NCI-H226 (cell line): ENCODE results near the gene TMEM37.

ENCODE experiments used
- DNase-seq: peaks from one replicate; pipeline ENCODE4 v3.0.0-alpha.2; 2015

TMEM37 gene

DNA sequence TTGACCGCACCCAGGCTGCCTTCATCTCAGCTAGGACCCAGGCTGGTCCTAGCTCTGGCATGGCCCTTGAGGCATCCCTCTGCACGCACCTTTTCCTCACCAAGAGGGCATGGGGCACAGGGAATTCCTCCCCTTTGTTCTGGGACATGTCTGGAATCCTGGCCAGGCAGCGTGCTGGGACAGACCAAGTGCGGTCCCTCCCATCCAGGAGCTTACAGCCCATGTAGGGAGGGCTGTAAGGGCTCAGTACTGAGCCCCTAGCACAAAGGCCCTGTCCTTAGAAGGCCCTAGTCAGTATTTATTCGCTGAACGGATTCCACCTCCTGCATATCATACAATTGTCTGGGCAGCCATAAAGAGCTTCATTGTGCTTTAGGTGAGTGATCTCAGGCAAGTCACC, 3.0 kb downstream of the TMEM37 start:
- DNase-seq = no peak

DNA sequence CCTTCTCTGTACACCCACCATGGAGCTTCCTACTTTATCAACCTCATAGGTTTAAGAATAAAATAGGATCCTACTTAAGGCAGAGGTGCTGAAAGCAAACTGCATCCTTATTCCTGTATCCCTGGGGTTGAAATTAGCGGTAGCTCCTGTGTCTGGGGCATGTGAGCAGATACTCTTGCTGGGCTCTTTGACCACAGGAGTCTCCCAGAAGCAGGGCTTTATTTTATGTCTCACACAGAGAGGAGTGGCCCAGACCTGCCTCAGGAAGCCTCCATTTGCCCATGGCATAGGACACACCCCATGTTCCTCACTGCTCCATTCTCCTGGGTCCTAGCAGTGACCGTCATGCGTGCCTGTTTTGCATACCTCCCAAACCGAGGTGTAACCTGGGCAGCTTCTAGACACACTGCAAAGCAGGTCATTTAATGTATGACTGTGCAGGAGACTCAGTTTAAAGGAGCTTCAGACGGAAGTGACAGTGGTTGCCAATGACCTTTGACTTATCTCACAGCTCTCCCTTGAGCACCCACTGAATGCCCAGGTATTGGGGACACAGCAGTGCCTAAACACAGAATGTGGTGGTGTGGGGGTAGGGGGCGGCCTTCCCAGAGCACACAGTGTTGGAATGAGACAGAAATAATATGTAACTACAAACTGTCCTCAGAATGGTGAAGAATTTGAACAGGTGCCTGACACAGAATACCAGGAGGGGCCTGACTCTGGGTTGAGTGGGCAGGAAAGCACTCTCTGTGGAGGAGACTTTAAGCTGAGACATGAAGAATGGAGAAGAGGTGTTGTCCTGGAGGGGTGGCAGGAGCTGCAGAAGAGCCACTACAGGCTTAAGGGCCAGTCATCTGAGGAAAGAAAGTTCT, 3.7 kb downstream of the TMEM37 start:
- DNase-seq = no peak

DNA sequence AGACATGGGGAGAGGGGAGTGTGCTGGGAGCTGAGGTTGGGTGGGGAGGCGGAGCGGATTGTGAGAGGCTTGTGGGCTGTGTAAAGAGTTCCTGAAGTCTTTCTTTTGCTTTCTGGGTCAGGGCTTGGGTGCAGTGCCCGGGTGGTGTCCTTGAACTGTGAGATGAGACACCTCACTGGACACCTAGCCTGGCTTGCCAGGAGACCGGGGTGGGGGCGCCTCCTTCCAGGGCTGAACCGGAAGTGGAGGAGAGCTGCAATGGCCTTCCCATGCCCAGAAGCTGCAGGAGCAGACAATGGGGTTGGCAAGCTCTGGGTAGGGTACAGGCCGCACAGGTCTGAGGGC, 4.3 kb downstream of the TMEM37 start:
- no peak for DNase-seq

DNA sequence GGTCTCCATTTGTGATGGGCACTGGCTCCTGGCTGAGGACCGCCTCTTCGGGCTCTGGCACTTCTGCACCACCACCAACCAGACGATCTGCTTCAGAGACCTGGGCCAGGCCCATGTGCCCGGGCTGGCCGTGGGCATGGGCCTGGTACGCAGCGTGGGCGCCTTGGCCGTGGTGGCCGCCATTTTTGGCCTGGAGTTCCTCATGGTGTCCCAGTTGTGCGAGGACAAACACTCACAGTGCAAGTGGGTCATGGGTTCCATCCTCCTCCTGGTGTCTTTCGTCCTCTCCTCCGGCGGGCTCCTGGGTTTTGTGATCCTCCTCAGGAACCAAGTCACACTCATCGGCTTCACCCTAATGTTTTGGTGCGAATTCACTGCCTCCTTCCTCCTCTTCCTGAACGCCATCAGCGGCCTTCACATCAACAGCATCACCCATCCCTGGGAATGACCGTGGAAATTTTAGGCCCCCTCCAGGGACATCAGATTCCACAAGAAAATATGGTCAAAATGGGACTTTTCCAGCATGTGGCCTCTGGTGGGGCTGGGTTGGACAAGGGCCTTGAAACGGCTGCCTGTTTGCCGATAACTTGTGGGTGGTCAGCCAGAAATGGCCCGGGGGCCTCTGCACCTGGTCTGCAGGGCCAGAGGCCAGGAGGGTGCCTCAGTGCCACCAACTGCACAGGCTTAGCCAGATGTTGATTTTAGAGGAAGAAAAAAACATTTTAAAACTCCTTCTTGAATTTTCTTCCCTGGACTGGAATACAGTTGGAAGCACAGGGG, 5.5 kb downstream of the TMEM37 start:
- DNase-seq = no peak

DNA sequence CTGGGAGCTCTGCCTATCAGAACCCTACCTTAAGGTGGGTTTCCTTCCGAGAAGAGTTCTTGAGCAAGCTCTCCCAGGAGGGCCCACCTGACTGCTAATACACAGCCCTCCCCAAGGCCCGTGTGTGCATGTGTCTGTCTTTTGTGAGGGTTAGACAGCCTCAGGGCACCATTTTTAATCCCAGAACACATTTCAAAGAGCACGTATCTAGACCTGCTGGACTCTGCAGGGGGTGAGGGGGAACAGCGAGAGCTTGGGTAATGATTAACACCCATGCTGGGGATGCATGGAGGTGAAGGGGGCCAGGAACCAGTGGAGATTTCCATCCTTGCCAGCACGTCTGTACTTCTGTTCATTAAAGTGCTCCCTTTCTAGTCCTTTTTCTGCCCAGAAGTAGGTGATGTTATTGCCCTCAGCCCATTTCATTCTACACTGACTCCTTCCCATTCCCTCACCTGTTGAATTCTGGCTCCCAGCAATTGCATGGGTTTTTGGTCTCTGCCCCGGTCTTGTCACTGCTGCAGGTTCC, 6.5 kb downstream of the TMEM37 start:
- no peak for DNase-seq

DNA sequence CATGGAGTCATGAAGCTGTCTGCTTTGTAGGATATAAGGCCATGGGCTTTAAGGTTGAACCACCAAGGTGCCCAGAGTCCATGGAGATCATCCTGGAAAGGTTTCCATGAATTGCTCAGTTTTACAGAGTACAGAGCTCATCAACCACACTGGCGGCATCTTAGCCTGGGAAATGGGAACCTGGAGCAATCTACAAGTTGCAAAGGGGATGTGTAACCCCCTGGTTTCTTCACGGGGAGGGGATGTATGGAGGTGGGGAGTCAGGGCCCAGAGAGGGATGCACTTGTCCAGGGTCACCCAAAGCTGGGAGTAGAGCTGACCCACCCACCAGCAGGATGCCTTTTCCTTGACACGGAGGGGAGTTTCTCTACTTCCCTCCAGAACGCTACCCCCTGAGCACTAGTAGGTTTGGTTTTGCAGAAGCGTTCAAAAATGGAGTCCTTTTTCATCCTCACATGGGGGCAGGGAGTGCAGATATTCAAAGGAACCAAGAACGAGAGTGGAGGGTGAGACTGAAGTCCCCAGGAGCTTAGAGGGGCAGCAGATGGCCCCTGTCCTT, 7.2 kb downstream of the TMEM37 start:
- no peak for DNase-seq

DNA sequence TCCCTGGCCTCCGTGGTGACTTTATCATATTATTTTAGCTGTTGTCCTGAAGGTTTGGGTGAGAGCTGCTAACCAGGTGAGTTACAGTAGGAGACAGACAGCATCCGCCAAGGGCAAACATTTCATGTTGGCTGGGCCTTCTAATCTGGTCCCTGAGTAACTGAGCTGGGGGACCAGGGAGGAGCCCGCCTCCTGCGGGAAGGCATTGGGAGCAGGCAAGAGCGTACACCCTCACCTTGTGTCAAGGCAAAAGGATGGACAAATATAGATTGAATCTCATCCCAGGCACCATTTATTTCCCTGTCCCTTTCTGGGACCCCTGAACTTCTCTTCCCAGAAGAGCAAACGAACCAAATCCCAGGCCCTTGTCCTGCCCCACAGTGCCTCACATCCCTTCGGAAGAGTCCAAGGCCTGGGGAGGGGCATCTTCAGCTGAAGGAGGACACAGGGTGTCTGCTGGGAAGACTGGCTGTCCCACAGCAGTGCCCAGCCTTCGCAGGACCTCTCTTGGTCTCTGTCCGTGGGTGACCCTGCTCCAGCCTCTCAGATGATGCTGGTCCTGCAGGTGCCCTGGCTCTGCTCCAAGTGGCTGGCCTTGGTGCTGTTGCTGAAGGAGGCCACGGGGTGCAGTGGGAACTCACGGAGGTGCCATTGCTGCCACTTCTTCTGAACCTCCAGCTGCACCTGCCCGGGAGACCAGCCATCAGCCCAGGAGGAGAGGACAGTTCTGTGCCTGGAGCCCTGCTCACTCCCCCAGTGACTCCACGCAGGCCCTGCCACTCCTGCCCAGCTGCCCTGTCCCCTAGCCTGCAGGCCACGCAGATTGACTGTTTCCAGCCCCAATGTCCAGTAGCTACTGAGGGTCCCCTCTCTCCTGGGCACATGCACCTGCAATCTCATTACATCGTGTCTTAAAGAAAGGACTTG, 8.2 kb downstream of the TMEM37 start:
- DNase-seq = no peak

DNA sequence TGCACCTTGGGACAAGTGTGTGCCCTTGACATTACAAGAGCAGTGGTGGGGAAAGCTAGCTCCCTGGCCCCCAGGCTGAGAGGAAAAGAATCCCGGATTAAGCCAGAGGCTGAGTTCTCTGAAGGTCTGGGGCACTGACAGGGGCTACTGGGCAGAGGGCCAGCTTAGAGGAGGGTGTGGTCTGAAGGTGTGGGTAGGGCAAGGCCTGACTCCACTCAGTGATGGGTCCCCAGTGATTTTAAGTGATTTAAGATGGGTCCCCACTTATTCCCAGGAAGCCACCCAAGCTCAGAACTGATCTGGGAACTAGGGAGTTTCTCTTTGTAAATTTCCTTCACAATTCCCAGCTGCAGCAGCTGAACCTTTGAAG, 8.8 kb downstream of the TMEM37 start:
- no peak for DNase-seq

DNA sequence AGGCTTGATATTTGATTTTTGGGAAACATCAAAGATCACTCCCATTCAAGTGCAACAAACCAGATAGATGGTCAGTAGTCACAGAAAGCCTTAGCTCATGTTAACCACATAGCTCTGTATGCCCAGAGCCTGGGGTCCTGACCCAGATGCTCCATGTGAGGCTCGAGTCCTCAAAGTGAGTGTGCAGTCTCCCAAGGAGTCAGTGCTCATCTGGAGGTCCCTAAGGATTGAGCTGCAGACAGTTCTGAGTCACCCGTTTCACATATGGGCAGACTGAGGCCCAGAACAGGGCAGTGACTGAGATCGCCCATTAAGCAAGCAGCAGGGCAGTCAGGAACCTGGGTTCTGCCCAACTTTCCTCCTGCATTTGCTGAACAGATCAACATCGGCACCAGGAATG, 9.2 kb downstream of the TMEM37 start:
- no peak for DNase-seq

DNA sequence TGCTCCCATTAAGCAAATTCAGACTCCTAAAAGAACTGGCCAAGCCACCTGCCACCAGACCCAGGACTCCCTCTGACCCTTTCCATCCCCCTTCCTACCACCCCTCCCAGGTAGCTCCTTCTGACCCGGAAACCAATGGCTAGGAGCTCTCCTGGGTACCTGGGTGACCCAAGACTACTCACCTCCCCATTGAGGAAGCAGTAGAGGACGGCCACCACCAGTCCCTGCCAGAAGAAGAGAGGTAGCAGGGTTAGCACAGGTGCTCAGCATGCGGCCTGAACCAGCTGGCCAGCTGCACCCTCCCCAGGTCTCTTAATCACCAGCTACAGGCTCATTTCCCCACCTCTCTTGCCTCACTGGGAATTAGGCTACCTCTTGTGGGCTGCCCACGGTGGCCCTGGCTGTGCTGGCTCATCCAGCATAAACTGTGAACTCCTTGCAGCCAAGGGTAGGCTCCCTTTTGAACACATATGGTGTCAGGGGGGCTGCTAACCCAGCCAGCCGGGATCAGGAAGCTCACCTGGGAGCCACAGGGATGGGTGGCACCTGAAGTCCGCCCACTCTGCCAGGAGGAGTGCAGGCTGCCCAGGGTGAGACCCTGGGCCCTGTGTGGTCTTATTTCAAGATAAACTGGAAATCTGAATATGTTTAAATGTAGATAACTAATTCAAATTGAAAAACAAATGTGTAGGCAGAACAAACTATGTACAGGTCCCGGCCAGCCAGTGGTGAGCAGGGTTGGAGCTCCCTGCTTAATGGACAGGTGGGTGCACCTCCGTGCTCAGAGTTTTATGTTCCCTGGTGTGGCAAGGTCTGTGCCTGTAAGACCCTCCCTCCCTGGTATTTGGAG, 9.9 kb downstream of the TMEM37 start:
- no peak for DNase-seq

DNA sequence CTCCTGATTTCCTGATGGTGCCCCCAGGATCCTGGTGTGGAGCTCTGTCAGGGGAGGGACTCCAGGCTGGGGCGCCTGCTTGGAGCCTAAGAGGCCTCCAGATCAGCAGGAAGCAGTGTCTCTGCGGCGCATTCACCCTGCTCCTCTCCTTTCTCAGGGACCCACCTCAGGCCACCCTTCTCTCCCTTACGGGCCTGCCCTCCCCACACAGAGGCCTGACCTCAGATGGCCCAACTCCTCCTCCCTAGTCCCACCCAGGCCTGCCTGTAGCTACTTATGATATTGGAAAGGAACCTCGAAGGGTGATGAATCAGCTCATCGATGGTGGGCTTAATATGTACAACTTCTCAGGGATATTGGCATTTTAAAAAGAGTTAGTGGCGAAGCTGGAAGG, 10.6 kb downstream of the TMEM37 start:
- no peak for DNase-seq

DNA sequence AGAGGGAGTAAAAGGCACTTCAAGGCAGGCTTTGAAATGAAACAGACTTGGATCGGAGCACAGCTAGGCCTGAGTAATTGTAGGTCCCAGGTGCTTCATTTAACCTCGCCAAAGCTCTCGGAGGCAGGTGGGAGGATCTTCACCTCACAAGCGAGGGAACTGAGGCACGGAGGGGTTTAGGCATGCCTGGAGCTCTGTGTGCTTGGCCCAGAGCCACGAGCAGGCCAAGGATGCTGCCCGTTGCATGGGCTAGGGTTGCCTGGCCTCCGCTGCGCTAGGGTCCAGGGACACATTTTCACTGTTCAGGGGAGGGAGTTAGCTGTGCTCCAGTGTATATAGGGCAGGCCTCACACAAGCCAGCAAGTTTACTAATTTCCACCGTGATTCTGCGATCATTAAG, 11.2 kb downstream of the TMEM37 start:
- DNase-seq = no peak

DNA sequence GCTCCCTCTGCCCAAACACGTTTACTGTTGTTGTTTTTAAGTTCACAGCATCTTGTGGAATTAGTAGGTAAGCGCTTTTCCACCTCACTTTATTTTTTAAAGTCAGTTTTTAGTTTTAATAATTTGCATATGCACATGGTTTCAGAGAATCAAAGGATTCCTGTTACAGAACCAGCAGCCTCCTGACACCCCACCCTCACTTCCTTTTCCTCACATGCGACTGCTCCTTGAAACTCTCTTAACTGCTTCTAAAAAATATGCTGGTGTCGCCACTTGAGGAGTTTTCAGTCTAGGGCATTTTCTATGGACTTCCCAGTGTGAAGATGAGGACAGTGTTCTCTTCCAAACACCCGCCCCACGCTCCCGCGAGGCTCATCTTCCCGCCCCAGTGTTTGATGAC, 14.4 kb downstream of the TMEM37 start:
- DNase-seq = no peak

DNA sequence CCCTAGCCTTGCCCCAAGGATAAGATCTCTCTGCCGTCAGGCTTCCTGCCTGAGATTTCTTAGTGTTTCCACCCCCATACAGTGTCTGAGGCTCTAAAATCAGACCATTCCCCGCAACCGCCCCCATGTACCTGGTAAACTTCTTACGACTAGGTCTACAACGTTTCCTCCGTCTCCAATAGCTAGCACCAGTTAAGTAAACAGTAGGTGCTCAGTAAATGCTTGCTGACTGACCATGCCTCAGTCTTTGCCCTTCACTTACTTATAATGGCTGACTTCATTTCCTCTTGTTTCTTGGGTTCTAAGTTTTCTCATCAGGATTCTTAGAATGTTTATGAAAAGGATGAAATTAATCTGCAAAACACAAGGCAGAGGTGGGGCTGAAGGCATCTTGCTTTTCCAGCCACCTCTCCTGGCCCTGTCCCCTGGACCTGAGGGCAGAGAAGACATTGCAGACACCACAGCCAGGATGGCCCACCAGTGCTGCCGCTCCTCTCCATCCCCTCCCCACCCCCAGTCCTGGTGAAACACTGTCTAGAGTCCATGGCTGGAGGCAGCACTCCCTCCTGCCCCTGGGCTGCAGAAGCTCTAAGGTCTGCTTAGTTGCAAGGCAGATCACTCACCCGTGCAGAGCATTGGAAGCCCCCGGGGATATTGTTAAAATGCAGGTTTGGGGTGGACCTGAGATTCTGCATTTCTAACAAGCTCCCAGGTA, 16.9 kb downstream of the TMEM37 start:
- no peak for DNase-seq

DNA sequence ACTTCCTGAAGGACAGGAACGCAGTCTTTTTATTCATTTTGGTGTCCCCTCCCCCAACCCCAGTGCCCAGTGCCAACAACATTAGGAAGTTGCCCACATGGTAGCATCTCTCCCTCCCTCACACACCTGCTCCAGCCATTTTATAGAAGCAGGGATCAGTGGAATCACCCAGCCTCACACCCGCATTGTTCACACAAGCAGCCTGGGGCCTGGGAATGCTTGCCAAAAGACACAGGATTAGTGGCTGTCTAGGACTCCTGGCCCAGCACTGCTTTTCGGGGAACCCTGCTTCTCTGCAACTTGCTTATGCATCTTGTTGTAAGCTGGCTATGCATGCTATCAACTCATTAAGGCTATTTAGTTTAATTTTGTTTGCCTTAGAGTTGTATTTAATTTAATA, 17.9 kb downstream of the TMEM37 start:
- no peak for DNase-seq

DNA sequence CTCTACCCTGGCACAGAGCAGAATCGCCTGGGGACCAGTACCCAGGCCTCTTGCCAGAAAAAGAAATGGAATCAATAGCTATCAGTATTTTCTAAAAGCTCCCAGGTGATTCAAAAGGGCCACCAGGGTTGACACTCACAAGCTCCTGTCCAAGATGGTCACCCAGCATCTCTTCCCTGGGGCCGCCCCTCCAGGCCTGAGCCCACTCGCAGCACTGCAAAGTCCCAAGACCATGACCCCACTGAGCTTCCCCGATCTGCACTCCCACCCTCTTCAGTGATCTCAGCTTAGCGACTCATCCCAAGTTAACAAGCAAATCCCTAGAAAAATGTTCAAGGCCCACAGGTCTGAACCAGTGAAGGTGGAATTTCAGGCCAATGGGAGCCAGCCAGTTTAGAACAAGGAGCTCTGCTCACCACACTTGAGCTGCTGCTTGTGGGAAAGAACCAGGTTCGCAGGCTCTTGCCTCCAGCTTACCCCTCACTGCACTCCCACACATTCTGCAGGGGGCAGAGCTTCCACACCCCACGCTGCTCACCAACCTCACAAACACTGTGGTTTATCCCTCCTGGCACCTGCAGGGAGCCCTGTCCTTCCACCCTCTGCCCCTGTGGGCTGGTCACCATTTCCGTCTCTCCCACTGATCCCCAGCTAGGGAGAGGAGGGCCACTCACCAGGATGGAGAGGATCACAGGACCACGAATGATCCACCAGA, 19.8 kb downstream of the TMEM37 start:
- no peak for DNase-seq

DNA sequence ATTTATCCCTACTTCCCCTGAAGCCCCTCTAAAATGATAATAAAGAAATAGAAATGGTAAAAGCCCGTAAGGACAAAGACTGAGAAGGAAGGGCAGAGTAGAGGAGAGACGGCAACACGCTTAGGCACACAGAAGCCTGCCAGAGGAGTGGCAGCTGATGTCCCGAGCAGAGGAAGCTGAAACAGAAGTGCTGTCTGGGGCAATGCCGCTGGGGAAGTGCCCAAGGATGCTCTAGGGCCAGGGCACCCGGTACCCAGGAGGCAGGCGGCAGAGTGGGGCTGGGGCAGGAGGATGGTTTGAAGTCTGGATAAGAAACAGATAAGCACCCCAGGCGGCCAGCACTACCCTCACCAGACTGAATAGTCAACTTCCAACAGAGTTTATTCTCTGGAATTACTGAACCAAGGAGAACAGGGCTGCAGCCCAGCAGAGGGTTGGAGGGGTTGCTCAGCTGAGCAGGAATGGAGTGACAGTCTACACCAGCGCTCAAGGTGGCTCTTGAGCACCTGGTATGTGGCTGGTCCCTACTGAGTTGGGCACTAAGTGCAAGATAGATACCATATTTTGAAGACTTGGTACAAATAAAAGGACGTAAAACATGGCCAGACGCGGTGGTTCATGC, 22.4 kb downstream of the TMEM37 start:
- DNase-seq = no peak

DNA sequence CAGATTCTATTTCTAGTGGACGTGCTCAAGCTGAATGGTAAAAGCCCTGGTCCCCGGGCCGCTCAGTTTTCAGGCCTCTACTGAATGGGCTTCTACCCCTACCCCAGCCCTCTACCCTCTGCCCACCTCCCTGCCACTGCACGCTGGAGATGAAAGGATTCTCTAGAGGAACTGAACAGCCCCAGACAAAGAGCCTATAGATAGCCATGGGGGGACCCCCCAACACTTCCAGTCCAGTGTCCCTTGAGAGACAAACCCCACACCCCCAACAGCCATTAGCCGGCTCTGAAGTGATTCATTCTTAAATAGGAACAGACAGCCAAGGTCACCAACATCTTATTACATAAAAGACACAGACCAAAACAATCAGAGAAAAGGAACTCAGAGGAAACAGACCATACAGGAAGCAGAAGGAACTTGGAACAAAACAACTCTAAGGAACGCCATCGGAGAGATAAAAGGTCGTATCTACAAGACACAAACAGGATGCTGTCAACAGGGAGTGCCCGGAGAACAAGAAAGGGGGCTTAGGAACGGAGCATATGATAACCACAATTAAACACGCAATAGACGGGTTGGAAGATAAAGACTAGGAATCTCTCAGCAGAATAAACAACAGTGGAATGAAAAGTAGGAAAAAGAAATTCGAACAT, 23.5 kb downstream of the TMEM37 start:
- DNase-seq = no peak

DNA sequence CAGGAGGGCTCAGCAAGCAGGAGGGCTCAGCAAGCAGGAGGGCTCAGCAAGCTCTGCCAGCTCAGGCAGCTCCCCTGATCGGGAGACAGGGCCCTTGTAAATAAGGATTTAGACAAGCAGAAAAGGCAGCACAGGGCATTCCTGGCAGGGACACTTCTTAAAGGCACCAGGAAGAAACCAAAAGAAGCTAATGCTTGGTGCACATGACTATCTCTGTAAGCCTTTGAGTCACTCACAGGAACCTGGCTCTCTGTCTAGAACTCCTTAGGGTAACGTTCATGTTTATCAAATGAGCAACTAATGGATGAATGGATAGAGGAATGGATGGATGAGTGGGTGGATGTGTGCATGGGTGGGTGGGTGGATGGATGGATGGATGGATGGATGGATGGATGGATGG, 28.4 kb downstream of the TMEM37 start:
- DNase-seq = no peak
